HG03575 (cell line): ENCODE measurements around the gene DNAL4.

ENCODE experiments used
- ATAC-seq: cut with Tn5 transposase; IDR thresholded peaks from one replicate; pipeline ENCODE4 v1.9.1; 2021; ENCODE audit not compliant: unreplicated experiment, insufficient number of reproducible peaks, low FRiP score; ENCODE audit errors: extremely low read depth

The DNAL4 gene

DNA sequence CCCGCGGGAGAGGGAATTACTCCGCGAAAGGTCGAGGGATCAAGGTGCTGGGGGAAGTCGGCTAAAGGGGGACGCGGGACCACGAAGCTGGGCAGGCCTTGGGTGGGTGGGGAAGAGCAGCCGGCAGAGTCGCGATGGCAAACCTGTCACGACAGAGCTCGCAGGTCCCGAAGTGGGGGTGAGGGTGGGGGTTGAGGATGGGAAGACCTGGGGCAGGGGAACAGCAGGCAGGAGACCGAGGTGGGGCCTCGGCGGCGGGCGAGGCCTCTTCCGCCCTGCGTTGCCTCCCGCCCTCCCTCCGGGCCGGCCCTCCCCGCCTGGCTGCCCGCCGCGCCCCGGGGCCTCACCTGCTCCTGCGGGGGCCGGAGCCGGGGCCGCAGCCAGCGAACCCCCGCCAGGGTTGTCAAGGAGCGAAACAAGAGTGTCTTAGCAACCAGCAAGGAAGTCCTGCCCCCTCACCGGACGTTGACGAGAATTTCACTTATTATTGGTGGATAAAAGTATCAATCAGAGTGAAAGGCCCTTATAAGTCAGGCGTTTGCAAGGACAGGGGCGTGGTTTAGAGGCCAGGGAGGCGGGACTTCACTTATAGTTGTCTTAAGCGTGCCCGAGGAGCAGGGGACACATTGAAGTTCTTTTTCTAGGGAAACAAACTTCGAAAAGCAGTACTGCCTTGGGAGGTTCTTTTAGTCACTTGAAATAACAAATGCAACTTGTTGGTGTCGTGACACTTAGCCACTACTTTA, at the start of gene DNAL4:
Gene DNAL4, minus strand, starts transcription at position 423 of the 746 bp plus-strand sequence. CDS start 11,412 bp downstream, outside the sequence.
- peak; percentile 74 for ATAC-seq

GRCh38 chr22:38843201-38843656, 49.3 kb upstream of the DNAL4 start:
- no peak for ATAC-seq

DNA sequence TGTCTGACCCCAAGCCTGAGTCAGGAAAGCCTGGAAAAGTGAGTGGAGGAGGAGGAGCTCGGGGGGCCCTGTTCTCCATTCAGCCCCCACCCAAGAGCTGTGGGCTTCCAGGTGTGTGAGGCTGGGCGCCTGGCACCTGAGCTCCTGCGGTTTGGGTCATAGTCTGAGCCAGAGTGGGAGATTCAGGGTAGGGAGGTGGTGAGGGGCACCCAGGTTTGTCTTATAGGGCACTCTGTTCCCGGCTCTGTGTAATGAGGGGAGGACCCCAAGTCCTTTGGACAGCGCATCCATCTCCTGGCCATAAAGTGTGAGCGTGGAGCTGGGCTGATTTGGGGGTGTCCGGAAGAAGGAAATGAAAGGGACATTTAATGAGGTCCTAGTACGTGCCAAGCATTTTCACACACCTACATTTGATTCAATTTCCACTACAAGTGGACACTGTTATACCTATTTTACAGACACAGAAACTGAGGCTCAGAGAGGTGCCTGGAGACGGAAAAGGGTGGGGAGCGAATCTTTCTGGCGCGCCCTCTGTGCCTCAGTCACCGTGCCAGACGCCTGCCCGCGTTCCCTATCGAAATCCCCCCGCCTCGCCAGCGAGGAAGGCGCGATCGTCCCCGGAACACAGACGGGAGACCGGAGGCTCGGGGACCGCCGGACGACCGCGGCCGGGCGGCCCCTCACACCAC, 48.7 kb upstream of the DNAL4 start:
- no peak for ATAC-seq

DNA sequence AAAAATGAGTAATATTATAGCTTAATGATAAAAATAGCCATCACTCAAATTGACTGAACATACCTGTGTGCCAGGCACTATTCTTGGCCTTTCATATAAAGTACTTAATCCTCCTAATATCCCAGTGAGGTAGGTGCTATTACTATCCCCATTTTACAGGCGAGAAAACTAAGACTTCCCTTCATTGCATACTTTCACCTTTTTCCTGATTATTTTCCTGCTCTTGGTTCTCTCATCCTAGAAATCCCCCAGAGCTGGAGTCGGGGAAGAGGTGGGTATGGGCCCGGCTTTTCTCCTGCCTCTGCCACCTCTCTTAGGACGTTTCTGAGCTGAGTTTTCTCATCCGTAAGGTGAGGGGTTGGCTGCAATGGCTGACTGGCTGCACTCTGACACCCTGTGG, 47.7 kb upstream of the DNAL4 start:
- ATAC-seq = no peak

DNA sequence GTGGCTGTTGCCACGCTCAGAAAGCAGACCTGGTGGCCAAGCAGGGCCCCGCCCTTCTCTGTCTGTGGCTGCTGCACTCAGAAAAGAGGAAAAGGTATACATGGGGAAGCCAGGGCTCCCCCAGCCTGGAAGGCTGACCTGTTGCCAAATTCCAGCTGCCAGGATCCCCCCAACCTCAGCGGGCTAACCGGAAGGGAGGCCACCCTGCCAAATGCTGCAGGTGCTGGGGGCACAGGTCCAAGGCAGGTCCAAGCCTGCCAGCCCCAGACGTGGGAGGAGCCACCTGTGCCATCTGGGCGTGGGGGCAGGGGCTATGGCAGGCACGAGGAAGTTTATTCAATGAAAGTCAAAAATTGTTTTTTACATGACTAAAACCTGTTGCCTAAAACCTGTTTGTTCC, 47.3 kb upstream of the DNAL4 start:
- ATAC-seq = no peak

DNA sequence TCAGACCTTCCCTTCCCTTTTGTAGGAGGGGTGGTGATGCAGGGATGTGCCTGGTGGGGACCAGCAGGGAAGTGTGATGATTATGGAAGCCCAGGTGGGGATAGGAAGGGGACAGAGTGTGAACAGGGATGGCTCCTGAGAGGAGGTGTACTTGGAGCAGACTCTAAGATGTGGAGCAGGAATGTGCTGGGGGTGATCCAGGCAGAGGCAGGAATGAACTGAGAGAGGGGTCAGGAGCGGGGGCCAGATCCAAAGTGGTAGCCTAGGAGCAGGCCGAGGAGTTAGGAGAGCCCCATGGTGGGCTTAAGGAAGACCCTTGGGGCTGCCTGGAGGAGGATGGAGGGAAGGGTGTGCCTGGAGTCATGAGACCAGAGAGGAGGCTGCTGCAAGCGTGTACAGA, 46.2 kb upstream of the DNAL4 start:
- no peak for ATAC-seq

GRCh38 chr22:38839686-38840085, 45.7 kb upstream of the DNAL4 start:
- no peak for ATAC-seq

GRCh38 chr22:38837414-38837928, 43.5 kb upstream of the DNAL4 start:
- ATAC-seq = no peak

DNA sequence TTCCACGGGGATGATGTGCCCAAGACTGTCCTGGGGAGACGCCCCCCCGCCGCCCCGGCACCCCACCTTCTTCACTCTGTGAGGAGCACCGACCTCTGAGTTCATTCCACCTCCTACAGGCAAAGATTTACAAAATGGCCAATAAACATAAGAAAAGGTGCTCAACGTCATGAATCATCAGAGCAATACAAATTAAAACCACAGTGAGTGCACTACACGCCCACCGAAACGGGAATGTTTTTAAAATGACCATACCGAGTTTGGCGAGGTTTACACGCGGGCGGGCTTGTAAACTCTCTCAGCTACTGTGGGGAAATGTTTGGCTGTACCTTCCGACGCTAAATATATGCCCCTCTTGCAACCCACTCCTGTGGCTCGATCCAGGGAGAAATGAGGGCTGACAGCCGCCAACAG, 42.0 kb upstream of the DNAL4 start:
- no peak for ATAC-seq

DNA sequence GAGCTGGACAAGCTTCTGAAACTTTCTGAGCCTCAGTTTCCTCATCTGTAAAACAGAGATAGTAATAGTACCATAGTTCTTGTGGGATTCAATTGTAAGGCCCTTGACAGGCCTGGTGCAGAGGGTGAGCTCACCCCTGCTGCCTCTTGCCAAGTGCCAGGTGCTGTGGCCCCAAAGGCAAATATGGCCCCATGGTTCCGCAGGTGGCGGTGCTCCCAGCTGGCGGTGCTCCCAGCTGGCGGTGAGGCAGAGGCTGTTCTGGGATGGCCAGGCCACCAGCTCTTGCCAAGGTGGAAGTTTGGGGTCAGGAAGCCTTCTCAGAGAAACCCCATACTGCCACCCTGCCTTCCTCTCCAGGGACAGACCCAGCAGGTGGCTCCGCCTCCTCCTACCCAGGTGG, 41.0 kb upstream of the DNAL4 start:
- ATAC-seq = no peak

DNA sequence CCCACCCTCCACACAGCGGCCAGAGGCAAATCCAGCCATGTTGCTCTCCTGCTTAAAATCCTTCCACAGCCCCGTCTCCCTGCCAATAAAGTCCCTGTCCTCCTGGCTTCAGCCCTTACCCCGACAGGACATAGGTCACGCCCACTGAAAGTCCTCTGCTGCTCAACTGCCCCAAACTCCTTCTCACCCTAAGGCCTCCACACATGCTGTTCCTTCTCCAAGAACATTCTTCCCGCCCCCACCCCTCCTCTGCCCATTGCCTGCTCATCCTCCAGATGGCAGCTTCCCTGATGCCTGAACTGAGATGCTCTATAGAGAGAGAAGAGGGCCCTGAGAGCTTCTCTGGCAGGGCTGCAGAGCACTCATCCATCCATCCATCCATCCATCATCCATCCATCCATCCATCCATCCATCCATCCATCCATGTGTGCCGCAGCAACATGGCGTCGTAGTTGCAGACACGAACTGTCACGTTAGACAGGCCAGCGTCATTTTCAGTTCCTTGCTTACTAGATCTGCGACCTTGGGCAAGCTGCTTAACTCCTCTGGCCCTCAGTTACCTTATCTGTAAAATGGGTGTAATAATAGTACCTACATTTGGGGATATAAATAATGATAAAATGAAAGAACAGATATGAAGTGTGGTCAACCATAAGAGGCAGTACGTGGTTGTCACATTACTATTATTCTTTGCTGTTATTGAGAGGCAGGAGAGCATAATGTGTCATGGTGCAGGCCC, 40.4 kb upstream of the DNAL4 start:
- no peak for ATAC-seq

DNA sequence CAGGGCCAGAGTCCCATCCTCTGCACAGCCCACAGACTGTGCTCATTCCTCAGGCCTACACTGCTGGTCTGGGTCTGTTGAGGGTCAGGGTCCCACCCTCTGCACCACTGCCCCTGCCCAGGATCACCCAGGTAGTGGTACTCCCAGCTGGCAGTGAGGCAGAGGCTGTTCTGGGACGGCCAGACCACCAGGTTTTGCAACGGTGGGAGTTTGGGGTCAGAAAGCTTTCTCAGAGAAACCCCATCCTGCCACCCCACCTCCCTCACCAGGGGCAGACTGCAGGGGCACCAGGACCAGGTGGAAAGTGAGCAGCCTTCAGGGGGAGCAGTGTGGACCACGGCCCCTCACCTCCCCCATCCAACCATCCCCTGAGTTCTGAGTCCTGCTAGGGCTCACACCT, 39.1 kb upstream of the DNAL4 start:
- ATAC-seq = no peak

DNA sequence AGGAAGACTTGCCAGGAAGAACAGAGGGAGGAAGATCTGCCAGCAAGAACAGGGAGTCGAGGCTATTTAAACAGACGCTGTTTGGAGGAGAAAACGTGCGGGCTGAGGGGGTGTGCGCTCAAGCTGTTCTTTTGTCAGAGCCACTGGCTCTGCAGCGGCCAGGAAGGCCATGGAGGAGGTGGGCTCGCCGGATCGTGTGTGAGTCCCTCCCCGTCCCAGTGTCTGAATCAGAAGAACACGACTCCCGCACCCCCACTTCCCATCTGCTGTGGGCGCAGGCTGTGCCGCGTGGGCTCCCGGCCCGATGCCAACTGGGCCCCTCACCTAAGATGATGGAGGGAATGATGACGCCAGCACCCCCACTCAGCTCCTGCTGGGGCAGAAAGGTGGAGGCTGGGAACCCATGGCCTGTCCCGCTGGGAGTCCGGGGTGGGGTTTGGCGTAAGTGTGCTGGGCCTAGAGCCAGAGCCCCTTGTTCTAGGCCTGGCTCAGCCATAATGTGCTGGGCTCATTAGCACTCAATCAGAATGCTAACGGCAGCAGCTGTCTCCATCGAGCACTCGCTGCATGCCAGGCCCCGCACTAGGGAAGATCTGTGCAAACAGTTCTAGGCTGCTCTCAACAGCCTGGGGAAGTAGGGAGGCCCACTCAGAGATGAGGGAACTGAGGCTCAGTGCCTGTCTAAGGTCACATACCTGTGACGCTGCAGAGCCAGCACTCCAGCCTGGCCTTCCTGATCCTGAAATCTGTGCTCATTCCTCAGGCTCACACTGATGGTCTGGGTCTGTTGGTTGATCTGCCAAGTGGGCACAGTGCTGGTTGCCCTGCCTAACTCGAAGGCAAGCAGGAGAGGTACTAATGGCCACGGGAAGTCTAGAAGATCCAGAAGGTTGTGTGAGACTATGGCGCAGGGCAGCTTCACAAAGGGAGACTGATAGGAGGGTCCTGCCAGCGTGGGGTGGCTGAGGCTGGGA, 38.3 kb upstream of the DNAL4 start:
- no peak for ATAC-seq

GRCh38 chr22:38831166-38831945, 37.4 kb upstream of the DNAL4 start:
- ATAC-seq = no peak

DNA sequence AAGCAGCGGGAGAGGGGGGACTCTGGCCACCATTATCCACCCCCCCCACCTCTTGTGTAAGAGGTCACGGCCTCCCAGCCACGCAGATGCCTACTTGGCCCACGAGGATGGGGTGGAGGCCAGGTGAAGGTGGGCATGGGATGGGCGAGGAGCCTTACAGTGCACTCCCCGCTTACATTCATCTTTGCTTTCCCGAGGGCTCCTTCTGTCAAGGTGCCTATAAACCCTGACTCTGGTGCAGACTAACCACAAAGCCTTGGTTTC, 36.8 kb upstream of the DNAL4 start:
- ATAC-seq = no peak

- ATAC-seq = no peak
These were observed 36.3 kb upstream of the DNAL4 start for GRCh38 chr22:38830026-38830844.

DNA sequence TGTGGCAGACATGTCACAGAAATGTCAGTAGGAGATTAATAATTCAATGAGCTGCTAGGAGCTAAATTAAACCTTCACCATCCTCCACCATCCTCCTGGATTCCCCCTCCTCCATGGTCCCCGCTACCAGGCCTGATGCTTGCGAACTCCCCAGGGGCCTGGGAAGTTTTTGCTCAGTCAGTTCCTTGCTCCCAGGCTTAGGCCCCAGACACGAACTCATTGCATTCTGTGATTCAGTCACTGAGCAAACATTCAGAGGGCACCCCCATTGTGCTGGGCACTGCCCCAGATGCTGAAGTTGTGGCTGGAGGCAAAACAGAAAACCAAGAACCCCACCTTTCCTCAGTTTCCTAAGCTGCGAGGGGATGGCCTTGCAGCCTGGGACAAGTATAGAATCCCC, 35.5 kb upstream of the DNAL4 start:
- no peak for ATAC-seq
